Activated CD8-positive, alpha-beta memory T cell treated with anti-CD3 and anti-CD28 coated beads, Interleukin-2, amount 50 U/mL, for 1 hour (primary cell): ENCODE measurements around the gene PLEKHA7.
"Not testable (repeated sequence)": the region's sequence is repeated elsewhere in the genome, so short reads cannot be mapped to it uniquely, and the experiment has no call there.

Experiments used
- DNase-seq: peaks from one replicate; pipeline ENCODE4 v3.0.0-alpha.2; 2020; ENCODE audit errors: extremely low read depth

PLEKHA7 gene

GRCh38 chr11:17014321-17014832 lies at the start of gene PLEKHA7:
Gene PLEKHA7 (minus strand): TSS chr11:17014414. CDS start chr11:17014401, 13 bp downstream.
- no peak for DNase-seq

GRCh38 chr11:17063171-17064002 lies 49.2 kb upstream of the PLEKHA7 start:
- DNase-seq: no peak

GRCh38 chr11:17051146-17051545 lies 36.9 kb upstream of the PLEKHA7 start:
- DNase-seq: not testable (repeated sequence)

- not testable (repeated sequence) for DNase-seq
Measured at GRCh38 chr11:17048491-17048890, 34.3 kb upstream of the PLEKHA7 start.

- no peak for DNase-seq
Measured at GRCh38 chr11:17046690-17047089, 32.5 kb upstream of the PLEKHA7 start.

GRCh38 chr11:17036666-17037658 lies 22.7 kb upstream of the PLEKHA7 start:
- no peak for DNase-seq

GRCh38 chr11:17034027-17034426 lies 19.8 kb upstream of the PLEKHA7 start:
- not testable (repeated sequence) for DNase-seq

GRCh38 chr11:17026487-17027082 lies 12.4 kb upstream of the PLEKHA7 start:
- DNase-seq: no peak

- DNase-seq: no peak
Measured at GRCh38 chr11:17024924-17025323, 10.7 kb upstream of the PLEKHA7 start.

GRCh38 chr11:17021511-17021910 lies 7.3 kb upstream of the PLEKHA7 start:
- no peak for DNase-seq

- no peak for DNase-seq
Measured at GRCh38 chr11:17020831-17021230, 6.6 kb upstream of the PLEKHA7 start.

- no peak for DNase-seq
Measured at GRCh38 chr11:17019232-17019631, 5.0 kb upstream of the PLEKHA7 start.

GRCh38 chr11:17015627-17016126 lies 1.5 kb upstream of the PLEKHA7 start:
- DNase-seq: no peak

GRCh38 chr11:17014833-17015626 lies 816 bp upstream of the PLEKHA7 start:
- DNase-seq: no peak

- DNase-seq: no peak
Measured at GRCh38 chr11:17013548-17014320, 480 bp downstream of the PLEKHA7 start.

- DNase-seq: no peak
Measured at GRCh38 chr11:17012712-17013547, 1.3 kb downstream of the PLEKHA7 start.

- no peak for DNase-seq
Measured at GRCh38 chr11:17012179-17012578, 2.0 kb downstream of the PLEKHA7 start.

- no peak for DNase-seq
Measured at GRCh38 chr11:17010851-17011420, 3.3 kb downstream of the PLEKHA7 start.

GRCh38 chr11:17008099-17008498 lies 6.1 kb downstream of the PLEKHA7 start:
- no peak for DNase-seq
